ENCODE measurements around the gene N4BP2L2. TPM values are rescaled to one million over a fixed set of nuclear protein-coding genes. Genes with fewer than 3 reads are reported as not detected.

N4BP2L2 gene
- polyA plus RNA-seq, 3 donors, result 137 to 239 (median 170) TPM

DNA sequence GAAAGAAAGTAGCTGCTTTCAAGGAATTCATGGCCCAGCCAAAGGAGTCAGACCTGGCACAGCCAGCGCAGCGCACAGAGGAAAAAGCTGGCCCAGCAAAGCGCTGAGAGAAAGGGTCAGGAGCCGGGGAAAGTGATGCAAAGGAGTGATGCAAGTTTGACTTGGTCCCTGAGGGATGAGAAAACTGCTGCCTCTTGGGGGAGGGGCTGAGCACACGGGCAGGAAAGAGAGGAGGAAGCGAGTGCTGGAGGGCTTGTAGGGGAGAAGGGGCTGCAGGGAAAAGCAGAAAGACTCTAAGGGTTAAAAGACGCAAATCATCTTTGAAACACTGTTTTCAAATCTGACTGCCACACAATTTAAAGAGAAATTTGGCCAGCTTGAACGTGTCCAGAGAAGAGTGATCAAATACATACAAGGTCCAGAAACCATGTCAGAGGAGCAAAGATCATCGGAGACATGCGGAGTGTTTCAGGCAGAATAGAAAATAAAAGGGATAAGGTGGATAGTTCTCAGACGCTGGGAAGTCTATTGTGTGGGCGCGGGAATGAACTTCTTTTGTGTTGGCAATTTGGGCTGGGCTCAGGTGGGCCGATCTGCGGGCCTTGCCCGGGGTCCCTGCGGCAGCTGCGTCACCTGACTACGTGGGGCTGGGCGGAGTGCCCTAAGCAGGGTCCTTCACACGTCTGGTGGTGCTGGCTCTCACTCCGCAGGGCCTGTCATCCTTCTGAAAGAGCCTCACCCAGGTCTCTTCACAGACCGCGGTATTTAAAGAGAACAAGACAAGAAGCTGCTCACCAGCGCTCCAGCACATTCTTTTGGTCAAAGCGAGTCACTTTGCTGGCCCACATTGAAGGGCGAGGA is 128.8 kb downstream of the N4BP2L2 start:
- DNase-seq (ENCODE audit: extremely low read depth in 1 of 11, low read depth in 9 of 11, low spot score in 4 of 11), result peak in 1 of 11 donors; percentile 22

DNA sequence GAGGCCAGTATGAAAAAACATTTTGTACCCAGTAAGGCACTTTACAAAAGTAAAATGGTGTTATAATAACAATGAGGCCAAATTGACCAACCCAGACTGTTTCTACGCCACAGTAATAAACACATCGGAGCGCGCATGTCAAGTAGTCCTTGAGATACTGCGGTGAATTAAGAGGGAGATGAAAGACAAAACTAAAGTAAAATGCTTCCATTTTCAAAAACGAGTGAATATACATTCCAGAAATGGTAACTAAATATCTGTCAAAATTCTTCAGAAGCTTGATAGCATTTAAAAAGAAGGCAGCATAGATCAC is 129.6 kb downstream of the N4BP2L2 start:
- no peak for DNase-seq (ENCODE audit: extremely low read depth in 1 of 11, low read depth in 9 of 11, low spot score in 4 of 11)

GRCh38 chr13:32408296-32409000 is 130.1 kb downstream of the N4BP2L2 start:
- no peak for DNase-seq (ENCODE audit: extremely low read depth in 1 of 11, low read depth in 9 of 11, low spot score in 4 of 11)

GRCh38 chr13:32407854-32408253 is 130.7 kb downstream of the N4BP2L2 start:
- no peak for DNase-seq (ENCODE audit: extremely low read depth in 1 of 11, low read depth in 9 of 11, low spot score in 4 of 11)

DNA sequence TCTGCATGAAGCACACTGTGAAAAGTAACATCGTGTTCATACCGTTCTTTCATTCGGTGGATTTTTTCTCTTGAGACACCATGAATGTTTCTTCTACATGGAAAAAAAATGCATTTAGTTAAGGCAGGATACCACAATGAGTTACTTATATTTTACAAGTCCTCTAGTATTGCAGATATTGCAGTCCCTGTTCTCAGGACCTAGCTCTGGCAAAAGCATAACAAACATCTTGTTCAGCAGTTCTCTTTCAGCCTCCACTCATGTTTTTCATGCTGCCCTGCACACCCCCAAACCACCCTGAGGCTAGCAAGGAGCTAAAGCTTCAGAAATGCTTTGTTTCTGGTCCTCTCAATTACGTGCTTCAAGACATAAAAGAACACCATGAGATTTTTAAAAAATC is 135.5 kb downstream of the N4BP2L2 start:
- DNase-seq (ENCODE audit: extremely low read depth in 1 of 11, low read depth in 9 of 11, low spot score in 4 of 11), result no peak

- DNase-seq (ENCODE audit: extremely low read depth in 1 of 11, low read depth in 9 of 11, low spot score in 4 of 11), result no peak
Measured at GRCh38 chr13:32391101-32391619, 147.4 kb downstream of the N4BP2L2 start.

DNA sequence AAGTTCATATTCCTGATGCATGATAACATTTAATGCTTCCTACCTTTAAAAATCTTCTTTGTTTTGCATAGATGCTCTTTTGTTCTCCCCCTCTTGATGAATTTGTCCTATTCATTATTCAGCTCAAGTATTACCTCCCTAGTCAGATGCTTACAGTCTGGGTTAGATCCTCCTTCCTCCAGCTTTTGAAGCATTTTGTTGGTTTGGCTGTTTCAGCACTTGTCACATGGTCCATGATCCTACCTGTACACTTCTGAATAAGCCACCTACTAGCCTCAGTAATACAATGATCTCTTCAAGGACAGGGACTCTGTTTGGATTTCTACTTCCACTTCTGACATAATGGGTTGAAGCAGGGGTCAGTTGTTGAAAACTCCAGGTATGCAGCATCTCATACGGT is 148.1 kb downstream of the N4BP2L2 start:
- DNase-seq (ENCODE audit: extremely low read depth in 1 of 11, low read depth in 9 of 11, low spot score in 4 of 11), result no peak

DNA sequence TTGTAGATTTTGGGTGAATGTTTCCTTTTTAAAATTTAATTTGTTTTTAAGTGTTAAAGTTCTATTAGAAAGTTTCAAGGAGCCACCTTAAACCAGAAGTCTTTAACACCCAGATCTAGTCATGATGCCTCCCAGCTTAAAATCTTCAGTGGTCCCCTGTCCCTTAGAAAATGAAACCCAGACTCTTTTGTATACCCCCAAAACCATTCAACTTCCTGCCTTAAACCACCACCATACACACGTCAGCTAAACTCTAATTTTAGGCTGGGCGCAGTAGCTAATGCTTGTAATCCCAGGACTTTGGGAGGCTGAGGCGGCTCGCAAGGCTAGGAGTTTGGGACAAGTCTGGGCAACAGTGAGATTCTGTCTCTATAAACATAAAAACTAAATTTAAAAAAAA is 148.5 kb downstream of the N4BP2L2 start:
- no peak for DNase-seq (ENCODE audit: extremely low read depth in 1 of 11, low read depth in 9 of 11, low spot score in 4 of 11)

GRCh38 chr13:32385410-32385809 is 153.2 kb downstream of the N4BP2L2 start:
- DNase-seq (ENCODE audit: extremely low read depth in 1 of 11, low read depth in 9 of 11, low spot score in 4 of 11), result no peak

- DNase-seq (ENCODE audit: extremely low read depth in 1 of 11, low read depth in 9 of 11, low spot score in 4 of 11), result no peak
Measured at GRCh38 chr13:32384702-32385101, 153.9 kb downstream of the N4BP2L2 start.

- DNase-seq (ENCODE audit: extremely low read depth in 1 of 11, low read depth in 9 of 11, low spot score in 4 of 11), result no peak
Measured at GRCh38 chr13:32383836-32384618, 154.6 kb downstream of the N4BP2L2 start.

Other genes starting within 250 kb of the N4BP2L2 start
- not detected for gene ZAR1L, start 223.4 kb downstream of the N4BP2L2 start, polyA plus RNA-seq (ENCODE audit: insufficient read length in 3 of 3)
- gene BRCA2, start 223.3 kb downstream of the N4BP2L2 start, polyA plus RNA-seq (ENCODE audit: insufficient read length in 3 of 3), result 1 to 10 TPM; 7.8 to 8.3 (median 8.3) TPM
- 10 to 100 TPM; 17.4 to 28.6 (median 22.9) TPM for gene N4BP2L1, start 110.7 kb downstream of the N4BP2L2 start, polyA plus RNA-seq (ENCODE audit: insufficient read length in 3 of 3)
- gene PDS5B, start 47.7 kb upstream of the N4BP2L2 start, polyA plus RNA-seq (ENCODE audit: insufficient read length in 3 of 3), result 10 to 100 TPM; 67.4 to 85.8 (median 67.7) TPM